ENCODE data around the gene MBP. TPM values are rescaled to one million over a fixed set of nuclear protein-coding genes. Genes with fewer than 3 reads are reported as not detected.

Gene MBP
- total RNA-seq, 2 donors from 2014 or later, result 43.0 to 65.8 TPM

DNA sequence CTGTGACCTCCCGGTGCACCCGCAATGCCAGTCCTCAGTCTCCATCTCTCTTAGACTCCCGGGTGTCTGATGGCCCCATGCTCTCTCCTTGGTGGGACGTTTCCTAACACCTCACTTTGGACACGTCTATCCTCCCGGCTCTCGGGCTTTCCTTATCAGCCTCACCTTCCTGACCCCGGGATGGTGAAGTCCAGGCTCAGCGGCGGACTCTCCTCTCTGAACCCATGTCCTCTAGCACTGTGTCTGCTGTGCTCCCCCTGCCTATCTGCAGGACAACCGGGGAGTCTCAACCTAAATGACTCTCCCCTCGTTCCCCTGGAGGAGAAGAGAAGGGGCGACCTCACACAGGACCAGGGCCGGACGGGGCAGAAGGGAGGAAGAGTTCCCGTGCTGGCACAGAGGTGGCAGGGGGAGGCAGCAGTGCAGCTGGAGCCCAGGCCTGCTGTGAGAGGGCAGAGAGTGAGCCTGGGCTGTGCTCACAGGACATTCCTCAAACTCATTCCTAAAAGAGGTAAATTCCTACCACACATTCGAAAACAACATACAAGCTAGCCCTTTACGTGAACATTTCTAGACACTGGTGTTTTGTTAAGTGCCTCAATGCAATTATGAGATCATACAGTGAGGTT lies 41.9 kb downstream of the MBP start:
- no peak for DNase-seq
- intact Hi-C loops (cut with DNase I), result no loop called here
- TF ChIP-seq, protein P1, sequence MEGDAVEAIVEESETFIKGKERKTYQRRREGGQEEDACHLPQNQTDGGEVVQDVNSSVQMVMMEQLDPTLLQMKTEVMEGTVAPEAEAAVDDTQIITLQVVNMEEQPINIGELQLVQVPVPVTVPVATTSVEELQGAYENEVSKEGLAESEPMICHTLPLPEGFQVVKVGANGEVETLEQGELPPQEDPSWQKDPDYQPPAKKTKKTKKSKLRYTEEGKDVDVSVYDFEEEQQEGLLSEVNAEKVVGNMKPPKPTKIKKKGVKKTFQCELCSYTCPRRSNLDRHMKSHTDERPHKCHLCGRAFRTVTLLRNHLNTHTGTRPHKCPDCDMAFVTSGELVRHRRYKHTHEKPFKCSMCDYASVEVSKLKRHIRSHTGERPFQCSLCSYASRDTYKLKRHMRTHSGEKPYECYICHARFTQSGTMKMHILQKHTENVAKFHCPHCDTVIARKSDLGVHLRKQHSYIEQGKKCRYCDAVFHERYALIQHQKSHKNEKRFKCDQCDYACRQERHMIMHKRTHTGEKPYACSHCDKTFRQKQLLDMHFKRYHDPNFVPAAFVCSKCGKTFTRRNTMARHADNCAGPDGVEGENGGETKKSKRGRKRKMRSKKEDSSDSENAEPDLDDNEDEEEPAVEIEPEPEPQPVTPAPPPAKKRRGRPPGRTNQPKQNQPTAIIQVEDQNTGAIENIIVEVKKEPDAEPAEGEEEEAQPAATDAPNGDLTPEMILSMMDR (IDR thresholded peaks at IDR 0.05), result no peak
- H3K4me3 ChIP-seq, result no peak overlapping the region
- peaks cover 10% of the 10 kb centered on the region for H3K4me1 ChIP-seq
- no peaks in the 10 kb centered on the region for H3K36me3 ChIP-seq
- no peaks in the 10 kb centered on the region for H3K27me3 ChIP-seq
- no peak overlapping the region for H3K27ac ChIP-seq
- H3K9me3 ChIP-seq, result no peaks in the 10 kb centered on the region
- no peak overlapping the region for H3K9ac ChIP-seq (ENCODE audit: low read depth in 2 of 2, low read length in 2 of 2)

DNA sequence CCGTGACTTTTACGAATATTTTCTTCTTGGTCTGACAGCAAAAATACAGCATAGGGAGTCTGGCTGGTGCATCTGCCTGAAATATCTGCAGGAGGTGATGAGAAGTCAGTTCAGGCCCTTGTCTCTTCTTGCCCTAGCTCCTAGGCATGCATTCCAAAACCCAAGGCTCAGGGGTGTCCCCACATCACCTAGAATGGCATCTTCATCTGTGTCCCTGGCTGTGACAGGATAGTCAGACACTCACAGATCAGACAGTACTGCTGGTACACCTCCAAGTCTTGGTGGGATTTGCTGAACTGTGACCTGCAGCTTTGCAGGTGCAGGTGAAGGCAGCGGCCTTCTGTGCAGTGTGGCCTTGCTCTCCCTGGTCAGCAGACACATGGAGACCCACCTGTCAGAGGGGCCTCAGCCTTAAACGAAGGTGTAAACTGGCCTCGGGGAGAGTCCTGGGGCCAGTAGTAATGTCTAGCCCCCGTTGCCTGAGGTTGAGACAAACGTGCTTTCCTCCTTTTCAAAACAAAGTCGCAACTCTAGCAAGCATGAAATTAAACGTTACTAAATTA lies 42.8 kb downstream of the MBP start:
- H3K4me3 ChIP-seq, result no peak overlapping the region
- H3K27ac ChIP-seq, result no peak overlapping the region
- peaks cover 10% of the 10 kb centered on the region for H3K4me1 ChIP-seq
- no peak for DNase-seq
- TF ChIP-seq, protein P1 (IDR thresholded peaks at IDR 0.05), result no peak
- no peaks in the 10 kb centered on the region for H3K36me3 ChIP-seq
- no peaks in the 10 kb centered on the region for H3K27me3 ChIP-seq
- H3K9ac ChIP-seq (ENCODE audit: low read depth in 2 of 2, low read length in 2 of 2), result no peak overlapping the region
- intact Hi-C loops (cut with DNase I), result no loop called here
- H3K9me3 ChIP-seq, result no peaks in the 10 kb centered on the region

DNA sequence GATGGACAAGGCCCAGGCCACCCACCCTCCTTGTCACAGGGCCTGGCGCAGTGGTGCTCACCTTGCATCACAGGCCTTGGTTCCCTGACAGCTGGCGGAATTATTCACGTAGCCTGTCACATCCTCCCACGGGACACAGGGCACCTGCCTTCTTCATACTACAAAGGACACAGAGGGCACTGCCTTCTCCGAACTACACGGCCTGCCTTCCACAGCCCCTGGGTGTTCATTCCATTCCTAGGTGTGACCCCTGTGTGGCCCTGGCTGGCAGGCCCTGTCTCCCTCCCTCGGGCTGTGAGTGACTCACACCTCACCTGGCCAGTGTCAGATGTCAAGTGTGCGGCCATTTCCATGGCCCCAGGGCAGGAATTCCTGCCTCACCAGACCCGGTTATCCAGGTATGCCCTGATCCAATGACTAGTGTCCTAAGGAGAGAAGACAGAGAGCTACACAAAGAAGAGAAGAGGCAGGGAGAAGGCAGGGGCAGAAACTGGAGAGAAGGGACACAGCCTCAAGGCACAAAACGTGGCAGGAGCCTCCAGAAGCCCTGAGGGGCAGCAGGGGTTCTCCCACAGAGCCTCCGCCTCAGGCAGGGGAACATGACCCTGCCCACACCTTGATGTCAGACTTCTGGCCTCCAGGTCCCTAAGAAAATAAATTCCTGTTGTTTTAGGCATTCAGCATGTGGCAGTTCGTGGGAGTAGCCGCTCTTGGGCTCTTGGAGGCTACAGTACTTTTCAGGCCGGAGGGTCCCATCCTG lies 43.4 kb downstream of the MBP start:
- H3K27ac ChIP-seq, result no peak overlapping the region
- no peak overlapping the region for H3K9ac ChIP-seq (ENCODE audit: low read depth in 2 of 2, low read length in 2 of 2)

DNA sequence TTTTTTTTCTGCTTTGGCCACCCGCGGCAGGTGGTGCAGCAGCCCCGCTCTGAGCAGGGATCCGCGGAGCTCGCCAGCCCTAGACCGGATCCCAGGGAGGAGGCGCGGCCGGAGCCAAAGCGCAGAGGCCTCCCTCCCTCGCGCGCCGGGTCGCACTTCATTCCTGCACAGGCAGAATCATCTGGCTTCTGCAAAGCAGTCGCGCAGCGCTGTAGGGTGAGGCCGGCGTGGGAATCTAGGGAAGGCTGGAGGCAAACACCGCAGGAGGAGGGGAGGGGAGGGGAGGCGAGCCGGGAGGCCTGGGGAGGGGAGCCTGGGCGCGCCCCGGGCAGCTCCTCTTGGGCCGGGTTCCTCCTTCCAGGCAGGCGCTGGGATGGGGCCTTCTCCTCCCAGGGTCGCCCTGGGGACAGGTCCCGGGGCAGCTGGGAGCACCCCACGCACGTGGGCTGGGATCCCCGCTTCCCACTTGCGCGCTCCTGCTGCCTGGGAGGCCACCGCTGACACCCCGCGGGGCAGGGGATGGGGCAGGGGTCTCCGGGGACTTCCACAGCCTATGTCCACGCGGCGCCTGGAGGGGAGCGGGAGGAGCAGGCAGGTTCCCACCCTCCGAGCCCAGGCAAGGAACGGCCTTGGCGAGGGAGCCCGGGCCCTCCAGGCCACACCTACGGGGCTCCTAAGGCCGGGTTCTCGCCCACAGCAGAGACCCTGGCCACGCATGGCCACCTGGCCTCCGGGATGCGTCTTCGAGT lies 45.0 kb downstream of the MBP start:
- Histone ChIP-seq H3K9ac (ENCODE audit: low read depth in 2 of 2, low read length in 2 of 2) (peak overlapping the region; percentile 6 to 19), H3K4me1 (peaks cover 10% of the 10 kb centered on the region), H3K27me3 (no peaks in the 10 kb centered on the region), H3K27ac (peak overlapping the region; percentile 27), H3K36me3 (no peaks in the 10 kb centered on the region), H3K9me3 (no peaks in the 10 kb centered on the region), H3K4me3 (peak overlapping the region; percentile 29)
- intact Hi-C loops (cut with DNase I), result no loop called here
- DNase-seq, result peak; percentile 59
- TF ChIP-seq, protein P1 (IDR thresholded peaks at IDR 0.05), result no peak

More for the DNA sequence above, 43.4 kb downstream of the MBP start:
- DNase-seq, result no peak
- H3K4me3 ChIP-seq, result no peak overlapping the region
- no peaks in the 10 kb centered on the region for H3K36me3 ChIP-seq
- intact Hi-C loops (cut with DNase I), result no loop called here
- TF ChIP-seq, protein P1 (IDR thresholded peaks at IDR 0.05), result no peak
- H3K4me1 ChIP-seq, result peaks cover 10% of the 10 kb centered on the region
- H3K9me3 ChIP-seq, result no peaks in the 10 kb centered on the region
- no peaks in the 10 kb centered on the region for H3K27me3 ChIP-seq

DNA sequence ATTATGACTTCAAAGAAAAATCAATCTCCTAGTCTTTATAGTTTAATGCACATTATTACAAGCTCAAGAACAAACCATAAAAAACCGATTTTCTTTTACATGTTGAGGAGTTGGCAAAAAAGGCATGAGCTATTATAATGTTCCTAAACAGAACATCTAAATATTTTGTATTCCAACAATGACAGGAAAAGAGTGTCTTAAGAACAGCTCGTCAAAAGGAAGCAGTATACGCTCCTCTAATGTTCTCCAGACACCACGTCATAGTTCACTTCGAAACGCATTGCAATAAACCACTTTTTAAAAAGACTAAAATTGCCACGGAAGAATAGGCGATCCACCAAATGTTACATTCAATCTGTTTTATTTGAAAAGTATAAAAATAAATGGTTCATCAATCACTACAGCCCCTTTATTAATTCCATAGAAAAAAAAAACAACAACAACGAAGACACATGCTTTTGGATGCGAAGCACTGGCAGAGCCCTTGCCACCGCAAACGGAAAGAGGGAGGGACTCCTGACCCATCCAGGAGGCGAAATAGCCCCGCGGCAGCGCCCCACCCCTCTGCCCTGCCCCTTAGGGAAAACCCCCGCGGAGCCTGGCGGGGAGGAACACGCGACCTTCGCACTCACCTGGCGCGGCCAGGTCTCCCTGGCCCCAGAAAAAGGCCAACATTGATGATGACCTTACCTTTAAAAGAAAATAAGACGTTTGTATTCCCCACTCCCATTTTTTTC lies 45.8 kb downstream of the MBP start:
- no peaks in the 10 kb centered on the region for H3K27me3 ChIP-seq
- peak overlapping the region in 1 of 2 donors; percentile 6 for H3K9ac ChIP-seq (ENCODE audit: low read depth in 2 of 2, low read length in 2 of 2)
- intact Hi-C loops (cut with DNase I), result no loop called here
- H3K4me3 ChIP-seq, result peak overlapping the region; percentile 29
- peak; percentile 86 for DNase-seq
- H3K9me3 ChIP-seq, result no peaks in the 10 kb centered on the region
- TF ChIP-seq, protein P1 (IDR thresholded peaks at IDR 0.05), result no peak
- peak overlapping the region; percentile 27 for H3K27ac ChIP-seq
- H3K4me1 ChIP-seq, result peaks cover 10% of the 10 kb centered on the region
- no peaks in the 10 kb centered on the region for H3K36me3 ChIP-seq
